ENCODE results near the gene OR2AG2.

DNA sequence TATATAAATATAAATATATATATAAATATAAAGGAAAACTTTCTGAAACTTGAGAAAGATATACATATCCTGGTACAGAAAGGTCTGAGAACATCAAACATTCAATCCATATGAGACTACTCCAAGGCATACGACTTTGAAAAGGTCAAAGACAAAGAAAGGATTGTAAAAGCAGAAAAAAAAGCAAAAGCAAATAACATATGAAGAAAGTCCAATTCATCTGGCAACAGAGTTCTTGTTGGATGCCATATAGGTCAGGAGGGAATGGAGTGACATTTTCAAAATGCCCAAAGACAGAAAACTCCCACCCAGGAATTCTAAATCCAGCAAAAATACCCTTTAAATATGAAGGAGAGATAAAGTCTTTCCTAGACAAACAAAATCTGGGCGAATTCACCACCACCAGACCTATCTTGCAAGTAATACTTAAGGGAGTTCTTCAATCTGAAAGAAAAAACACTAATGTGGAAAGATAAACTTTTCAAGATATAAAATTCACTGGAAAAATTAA is 46.3 kb downstream of the OR2AG2 start:
- TF ChIP-seq SIN3A (IDR thresholded peaks at IDR 0.05; ENCODE audit: borderline replicate concordance, insufficient read depth, low read length) (no peak), TAF1 (IDR thresholded peaks at IDR 0.05; ENCODE audit: borderline replicate concordance, insufficient read depth, low read length) (no peak), POLR2AphosphoS5 (IDR thresholded peaks at IDR 0.05; ENCODE audit: low read depth, low read length) (no peak), FOXP2 (optimal IDR thresholded peaks at IDR 0.05; ENCODE audit: borderline replicate concordance, extremely low read depth, extremely low read length, insufficient read depth) (no peak)
- TF ChIP-seq, protein P1, sequence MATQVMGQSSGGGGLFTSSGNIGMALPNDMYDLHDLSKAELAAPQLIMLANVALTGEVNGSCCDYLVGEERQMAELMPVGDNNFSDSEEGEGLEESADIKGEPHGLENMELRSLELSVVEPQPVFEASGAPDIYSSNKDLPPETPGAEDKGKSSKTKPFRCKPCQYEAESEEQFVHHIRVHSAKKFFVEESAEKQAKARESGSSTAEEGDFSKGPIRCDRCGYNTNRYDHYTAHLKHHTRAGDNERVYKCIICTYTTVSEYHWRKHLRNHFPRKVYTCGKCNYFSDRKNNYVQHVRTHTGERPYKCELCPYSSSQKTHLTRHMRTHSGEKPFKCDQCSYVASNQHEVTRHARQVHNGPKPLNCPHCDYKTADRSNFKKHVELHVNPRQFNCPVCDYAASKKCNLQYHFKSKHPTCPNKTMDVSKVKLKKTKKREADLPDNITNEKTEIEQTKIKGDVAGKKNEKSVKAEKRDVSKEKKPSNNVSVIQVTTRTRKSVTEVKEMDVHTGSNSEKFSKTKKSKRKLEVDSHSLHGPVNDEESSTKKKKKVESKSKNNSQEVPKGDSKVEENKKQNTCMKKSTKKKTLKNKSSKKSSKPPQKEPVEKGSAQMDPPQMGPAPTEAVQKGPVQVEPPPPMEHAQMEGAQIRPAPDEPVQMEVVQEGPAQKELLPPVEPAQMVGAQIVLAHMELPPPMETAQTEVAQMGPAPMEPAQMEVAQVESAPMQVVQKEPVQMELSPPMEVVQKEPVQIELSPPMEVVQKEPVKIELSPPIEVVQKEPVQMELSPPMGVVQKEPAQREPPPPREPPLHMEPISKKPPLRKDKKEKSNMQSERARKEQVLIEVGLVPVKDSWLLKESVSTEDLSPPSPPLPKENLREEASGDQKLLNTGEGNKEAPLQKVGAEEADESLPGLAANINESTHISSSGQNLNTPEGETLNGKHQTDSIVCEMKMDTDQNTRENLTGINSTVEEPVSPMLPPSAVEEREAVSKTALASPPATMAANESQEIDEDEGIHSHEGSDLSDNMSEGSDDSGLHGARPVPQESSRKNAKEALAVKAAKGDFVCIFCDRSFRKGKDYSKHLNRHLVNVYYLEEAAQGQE (IDR thresholded peaks at IDR 0.05; ENCODE audit: insufficient read depth in 1 of 2, low read depth in 2 of 2, low read length in 2 of 2), result no peak
